Measurements from ENCODE around the gene CNN3.

The CNN3 gene

GRCh38 chr1:94892604-94893254, 34.2 kb downstream of the CNN3 start:
- in situ Hi-C loops (cut with HindIII; ENCODE audit: low sequenced_read_pairs), result no loop called here

GRCh38 chr1:94888201-94888600, 38.7 kb downstream of the CNN3 start:
- in situ Hi-C loops (cut with HindIII; ENCODE audit: low sequenced_read_pairs), result no loop called here

GRCh38 chr1:94887603-94888171, 39.2 kb downstream of the CNN3 start:
- in situ Hi-C loops (cut with HindIII; ENCODE audit: low sequenced_read_pairs), result no loop called here

GRCh38 chr1:94887106-94887505, 39.8 kb downstream of the CNN3 start:
- in situ Hi-C loops (cut with HindIII; ENCODE audit: low sequenced_read_pairs), result no loop called here

- in situ Hi-C loops (cut with HindIII; ENCODE audit: low sequenced_read_pairs), result no loop called here
These were observed 40.5 kb downstream of the CNN3 start for GRCh38 chr1:94886361-94886760.

- in situ Hi-C loops (cut with HindIII; ENCODE audit: low sequenced_read_pairs), result no loop called here
These were observed 42.4 kb downstream of the CNN3 start for GRCh38 chr1:94884507-94884906.

- in situ Hi-C loops (cut with HindIII; ENCODE audit: low sequenced_read_pairs), result no loop called here
These were observed 42.8 kb downstream of the CNN3 start for GRCh38 chr1:94884106-94884505.

- in situ Hi-C loops (cut with HindIII; ENCODE audit: low sequenced_read_pairs), result no loop called here
These were observed 43.2 kb downstream of the CNN3 start for GRCh38 chr1:94883691-94884090.

- in situ Hi-C loops (cut with HindIII; ENCODE audit: low sequenced_read_pairs), result no loop called here
These were observed 48.6 kb downstream of the CNN3 start for GRCh38 chr1:94878329-94878728.

- in situ Hi-C loops (cut with HindIII; ENCODE audit: low sequenced_read_pairs), result no loop called here
These were observed 50.5 kb downstream of the CNN3 start for GRCh38 chr1:94876362-94876761.

- in situ Hi-C loops (cut with HindIII; ENCODE audit: low sequenced_read_pairs), result no loop called here
These were observed 51.1 kb downstream of the CNN3 start for GRCh38 chr1:94875794-94876193.

GRCh38 chr1:94874423-94874822, 52.5 kb downstream of the CNN3 start:
- in situ Hi-C loops (cut with HindIII; ENCODE audit: low sequenced_read_pairs), result loop anchor here (25.0 kb wide), 1 partner anchor 163 kb away; no protein-coding TSS in a partner anchor

GRCh38 chr1:94873520-94874351, 53.2 kb downstream of the CNN3 start:
- in situ Hi-C loops (cut with HindIII; ENCODE audit: low sequenced_read_pairs), result loop anchor here (25.0 kb wide), 1 partner anchor 164 kb away; no protein-coding TSS in a partner anchor

- in situ Hi-C loops (cut with HindIII; ENCODE audit: low sequenced_read_pairs), result loop anchor here (25.0 kb wide), 1 partner anchor 164 kb away; no protein-coding TSS in a partner anchor
These were observed 54.0 kb downstream of the CNN3 start for GRCh38 chr1:94872771-94873495.

GRCh38 chr1:94871031-94871430, 55.9 kb downstream of the CNN3 start:
- in situ Hi-C loops (cut with HindIII; ENCODE audit: low sequenced_read_pairs), result loop anchor here (25.0 kb wide), 1 partner anchor 166 kb away; no protein-coding TSS in a partner anchor

GRCh38 chr1:94866164-94866807, 60.6 kb downstream of the CNN3 start:
- in situ Hi-C loops (cut with HindIII; ENCODE audit: low sequenced_read_pairs), result loop anchor here (25.0 kb wide), 1 partner anchor 171 kb away; no protein-coding TSS in a partner anchor

GRCh38 chr1:94865360-94865759, 61.5 kb downstream of the CNN3 start:
- in situ Hi-C loops (cut with HindIII; ENCODE audit: low sequenced_read_pairs), result loop anchor here (25.0 kb wide), 1 partner anchor 172 kb away; no protein-coding TSS in a partner anchor

GRCh38 chr1:94864821-94865220, 62.1 kb downstream of the CNN3 start:
- in situ Hi-C loops (cut with HindIII; ENCODE audit: low sequenced_read_pairs), result loop anchor here (5.0 to 25.0 kb wide), 2 partner anchors 57 to 172 kb away; no protein-coding TSS in a partner anchor

- in situ Hi-C loops (cut with HindIII; ENCODE audit: low sequenced_read_pairs), result loop anchor here (5.0 to 25.0 kb wide), 2 partner anchors 58 to 173 kb away; no protein-coding TSS in a partner anchor
These were observed 63.0 kb downstream of the CNN3 start for GRCh38 chr1:94863919-94864318.

- in situ Hi-C loops (cut with HindIII; ENCODE audit: low sequenced_read_pairs), result loop anchor here (5.0 to 25.0 kb wide), 2 partner anchors 59 to 174 kb away; no protein-coding TSS in a partner anchor
These were observed 63.5 kb downstream of the CNN3 start for GRCh38 chr1:94863297-94863911.
